Measurements from ENCODE around the gene FERMT3.

DNA sequence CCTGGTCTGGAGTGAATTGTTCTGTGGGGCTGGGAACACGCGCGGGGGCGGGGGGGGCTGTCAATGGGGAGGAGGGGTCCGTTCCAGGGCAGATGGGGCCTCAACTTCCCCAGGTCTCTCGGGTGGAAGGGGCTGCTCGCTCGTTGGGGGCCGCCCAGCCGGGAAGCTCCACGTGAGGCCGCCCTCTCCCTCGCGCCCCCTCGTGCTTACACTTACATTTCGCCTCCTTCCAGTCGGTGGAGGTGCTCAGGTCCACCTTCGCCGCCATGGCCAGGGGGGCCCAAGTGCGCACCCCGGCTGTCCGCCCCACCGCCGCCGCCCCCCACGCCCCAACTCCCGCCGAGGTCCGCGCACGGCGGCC is 41.1 kb upstream of the FERMT3 start:
- TF ChIP-seq, protein P1, sequence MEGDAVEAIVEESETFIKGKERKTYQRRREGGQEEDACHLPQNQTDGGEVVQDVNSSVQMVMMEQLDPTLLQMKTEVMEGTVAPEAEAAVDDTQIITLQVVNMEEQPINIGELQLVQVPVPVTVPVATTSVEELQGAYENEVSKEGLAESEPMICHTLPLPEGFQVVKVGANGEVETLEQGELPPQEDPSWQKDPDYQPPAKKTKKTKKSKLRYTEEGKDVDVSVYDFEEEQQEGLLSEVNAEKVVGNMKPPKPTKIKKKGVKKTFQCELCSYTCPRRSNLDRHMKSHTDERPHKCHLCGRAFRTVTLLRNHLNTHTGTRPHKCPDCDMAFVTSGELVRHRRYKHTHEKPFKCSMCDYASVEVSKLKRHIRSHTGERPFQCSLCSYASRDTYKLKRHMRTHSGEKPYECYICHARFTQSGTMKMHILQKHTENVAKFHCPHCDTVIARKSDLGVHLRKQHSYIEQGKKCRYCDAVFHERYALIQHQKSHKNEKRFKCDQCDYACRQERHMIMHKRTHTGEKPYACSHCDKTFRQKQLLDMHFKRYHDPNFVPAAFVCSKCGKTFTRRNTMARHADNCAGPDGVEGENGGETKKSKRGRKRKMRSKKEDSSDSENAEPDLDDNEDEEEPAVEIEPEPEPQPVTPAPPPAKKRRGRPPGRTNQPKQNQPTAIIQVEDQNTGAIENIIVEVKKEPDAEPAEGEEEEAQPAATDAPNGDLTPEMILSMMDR (conservative IDR thresholded peaks at IDR 0.05 in 1 of 2, IDR thresholded peaks at IDR 0.05 in 1 of 2; ENCODE audit: low read depth in 1 of 2, low read length in 2 of 2) = no peak
- TF ChIP-seq EZH2 (IDR thresholded peaks at IDR 0.05; ENCODE audit: low read length, missing control alignments) = no peak

Data from fibroblast of lung (primary cell).